A673 (cell line): ENCODE results near the gene NPC2.

Source experiments
- CTCF ChIP-seq: fragments of 300-800, 200-600 bp; sonication (generic); conservative IDR thresholded peaks from 2 replicates; pipeline ENCODE4 v1.5.1; 2017; ENCODE audit warnings: low read depth, mild to moderate bottlenecking, antibody characterized with exemption, low read length, moderate library complexity, mixed read lengths
- EZH2 ChIP-seq: fragments of 200-600 bp; sonication (generic); IDR thresholded peaks from 2 replicates; pipeline ENCODE4 v1.6.1; 2017; ENCODE audit warnings: borderline replicate concordance, low read depth, mild to moderate bottlenecking, mixed read lengths, antibody characterized with exemption, low read length; ENCODE audit not compliant: poor library complexity, severe bottlenecking

GRCh38 chr14:74526854-74527585, 33.9 kb upstream of the NPC2 start:
- no peak for TF ChIP-seq CTCF
- TF ChIP-seq EZH2: no peak
